Tibial nerve (tissue), 4 donors: Measurements from ENCODE around the gene SEC14L5. TPM values are rescaled to one million over a fixed set of nuclear protein-coding genes. Genes with fewer than 3 reads are reported as not detected.

Experiments used
- DNase-seq, 2 donors: peaks; one replicate each; pipeline ENCODE4 v3.0.0-alpha.2; 2019; ENCODE audit warnings: low spot score in 2 of 2
- H3K27ac ChIP-seq, 4 donors: fragments of 200-600 bp; sonication (generic) in 3 of 4; one replicate each; pipeline ENCODE4 v1.5.1; 2017 to 2019; ENCODE audit warnings: mild to moderate bottlenecking in 1 of 4
- H3K27me3 ChIP-seq, 2 donors: fragments of 200-600 bp; sonication (generic) in 1 of 2; one replicate each; pipeline versions ENCODE4 v1.5.1 to v1.6.0; 2017 to 2019
- H3K36me3 ChIP-seq, 3 donors: fragments of 200-600 bp; sonication (generic); one replicate each; pipeline ENCODE4 v1.5.1; 2018 to 2019
- H3K4me1 ChIP-seq, 4 donors: fragments of 200-600 bp; sonication (generic) in 3 of 4; one replicate each; pipeline ENCODE4 v1.5.1; 2017 to 2019
- H3K4me3 ChIP-seq, 4 donors: fragments of 200-600 bp; sonication (generic) in 3 of 4; one replicate each; pipeline ENCODE4 v1.5.1; 2017 to 2019; ENCODE audit warnings: mild to moderate bottlenecking in 1 of 4, moderate library complexity in 1 of 4
- H3K9me3 ChIP-seq, 4 donors: fragments of 200-600 bp; sonication (generic) in 3 of 4; one replicate each; pipeline ENCODE4 v1.5.1; 2017 to 2019
- CTCF ChIP-seq, 5 experiments: fragments of 200-600 bp in 3 of 5; fragments of 450-650 bp in 2 of 5; sonication (generic) in 3 of 5; IDR thresholded peaks; one replicate each; pipeline ENCODE4 v1.5.1; 2016 to 2019; ENCODE audit warnings: antibody characterized with exemption in 5 of 5, mild to moderate bottlenecking in 3 of 5, moderate library complexity in 2 of 5
- EP300 ChIP-seq, 2 donors: sonication (generic); formaldehyde crosslinking; IDR thresholded peaks; one replicate each; pipeline ENCODE4 v1.6.1; 2017; ENCODE audit warnings: antibody characterized with exemption in 2 of 2, mild to moderate bottlenecking in 1 of 2
- POLR2A ChIP-seq, 2 donors: fragments of 450-650 bp; IDR thresholded peaks; one replicate each; pipeline ENCODE4 v1.6.1; 2017; ENCODE audit warnings: antibody characterized with exemption in 2 of 2, mild to moderate bottlenecking in 2 of 2, moderate library complexity in 2 of 2
- WGBS, 2 donors: methylation state at CpG; one replicate each; pipeline ENCODE4 v1.1.5; 2018; 5-methylcytosine and 5-hydroxymethylcytosine counted together
- total RNA-seq, 4 donors: library from RNA; depleted of rRNA; stranded (reverse); fragments of >200 nt; gene quantifications; one replicate each; pipeline ENCODE4 v1.1.0, GENCODE V29; 2016

SEC14L5 gene
- total RNA-seq, 4 donors from 2014 or later: 12.0 to 29.0 (median 13.6) TPM

GRCh38 chr16:4937782-4938682 lies 20.1 kb upstream of the SEC14L5 start:
- H3K4me3 ChIP-seq: peak overlapping the region in 1 of 4 donors; percentile 47
- no peak for DNase-seq
- no peaks in the 10 kb centered on the region for H3K36me3 ChIP-seq
- TF ChIP-seq POLR2A (IDR thresholded peaks at IDR 0.05) (no peak), CTCF (IDR thresholded peaks at IDR 0.05) (no peak), EP300 (IDR thresholded peaks at IDR 0.05) (no peak)
- H3K27ac ChIP-seq: peak overlapping the region in 2 of 4 donors; percentile 69 to 79
- no peaks in the 10 kb centered on the region for H3K9me3 ChIP-seq
- 70 to 76% methylated on average over 16 of the region's 16 CpGs for WGBS, 2 donors
- H3K27me3 ChIP-seq: peaks cover 0 to 46% of the 10 kb centered on the region in 2 donors
- peaks cover 0 to 56% (median 20%) of the 10 kb centered on the region in 4 donors for H3K4me1 ChIP-seq

GRCh38 chr16:4938683-4939030 lies 19.5 kb upstream of the SEC14L5 start:
- Histone ChIP-seq H3K4me3 (no peak overlapping the region), H3K4me1 (peaks cover 0 to 56% (median 26%) of the 10 kb centered on the region in 4 donors), H3K27ac (no peak overlapping the region), H3K27me3 (peaks cover 0 to 46% of the 10 kb centered on the region in 2 donors), H3K9me3 (no peaks in the 10 kb centered on the region), H3K36me3 (no peaks in the 10 kb centered on the region)
- no peak for TF ChIP-seq CTCF (IDR thresholded peaks at IDR 0.05)
- no peak for DNase-seq
- WGBS, 2 donors: 45 to 55% methylated on average over 5 of the region's 5 CpGs

GRCh38 chr16:4940719-4941118 lies 17.4 kb upstream of the SEC14L5 start:
- TF ChIP-seq POLR2A (IDR thresholded peaks at IDR 0.05) (no peak), EP300 (IDR thresholded peaks at IDR 0.05) (no peak), CTCF (IDR thresholded peaks at IDR 0.05) (no peak)
- Histone ChIP-seq H3K27ac (no peak overlapping the region), H3K4me1 (peaks cover 0 to 56% (median 43%) of the 10 kb centered on the region in 4 donors), H3K36me3 (no peaks in the 10 kb centered on the region), H3K9me3 (no peaks in the 10 kb centered on the region), H3K4me3 (no peak overlapping the region), H3K27me3 (peaks cover 0 to 31% of the 10 kb centered on the region in 2 donors)
- WGBS, 2 donors: 53 to 71% methylated on average over 6 to 7 of the region's 7 CpGs
- no peak for DNase-seq

GRCh38 chr16:4942481-4942880 lies 15.6 kb upstream of the SEC14L5 start:
- H3K4me1 ChIP-seq: peaks cover 0 to 46% (median 32%) of the 10 kb centered on the region in 4 donors
- TF ChIP-seq CTCF (IDR thresholded peaks at IDR 0.05): no peak
- no peak for TF ChIP-seq EP300 (IDR thresholded peaks at IDR 0.05)
- 64 to 66% methylated on average over 9 of the region's 9 CpGs for WGBS, 2 donors
- no peaks in the 10 kb centered on the region for H3K36me3 ChIP-seq
- no peak overlapping the region for H3K4me3 ChIP-seq
- H3K27me3 ChIP-seq: peaks cover 0 to 16% of the 10 kb centered on the region in 2 donors
- no peaks in the 10 kb centered on the region for H3K9me3 ChIP-seq
- DNase-seq: no peak
- H3K27ac ChIP-seq: peak overlapping the region in 3 of 4 donors; percentile 70 to 80 (median 80)
